BLaER1 treated with 17β-estradiol and CSF1 and Interleukin-3, amounts not matched to agents 10 nM and 100 nM (cell line): Measurements from ENCODE around the gene NT5DC4.

Experiments used
- H3K27ac ChIP-seq, 11 experiments: shearing (Covaris generic); formaldehyde crosslinking; 2 replicates each; pipeline ENCODE4 v1.8.1; 2022
- H3K27me3 ChIP-seq, 11 experiments: shearing (Covaris generic); formaldehyde crosslinking; 2 replicates each; pipeline ENCODE4 v1.8.1; 2022
- H3K36me3 ChIP-seq, 11 experiments: shearing (Covaris generic); formaldehyde crosslinking; 2 replicates each; pipeline ENCODE4 v1.8.1; 2022
- H3K4me1 ChIP-seq, 10 experiments: shearing (Covaris generic); formaldehyde crosslinking; 2 replicates each; pipeline ENCODE4 v1.8.1; 2022
- H3K4me2 ChIP-seq, 11 experiments: shearing (Covaris generic); formaldehyde crosslinking; 2 replicates each; pipeline ENCODE4 v1.8.1; 2022
- H3K4me3 ChIP-seq, 10 experiments: shearing (Covaris generic); formaldehyde crosslinking; 2 replicates each; pipeline ENCODE4 v1.8.1; 2022
- H3K9ac ChIP-seq, 11 experiments: shearing (Covaris generic); formaldehyde crosslinking; 2 replicates each; pipeline ENCODE4 v1.8.1; 2022
- H3K9me3 ChIP-seq, 11 experiments: shearing (Covaris generic); formaldehyde crosslinking; replicated peaks in 1 of 11; 2 replicates each; pipeline ENCODE4 v1.8.1; 2022
- H4K20me1 ChIP-seq, 11 experiments: shearing (Covaris generic); formaldehyde crosslinking; 2 replicates each; pipeline ENCODE4 v1.8.1; 2022
- Cebpa-rat ChIP-seq, 11 experiments: shearing (Covaris generic); IDR thresholded peaks; 2 replicates each; pipeline ENCODE4 v1.8.1; 2022

The NT5DC4 gene

GRCh38 chr2:112692495-112692911 lies 28.3 kb upstream of the NT5DC4 start:
- no peak for TF ChIP-seq Cebpa-rat (IDR thresholded peaks at IDR 0.05)
- peak overlapping the region; percentile 19 to 92 (median 80); a peak in 21 of 22 replicates for H3K4me2 ChIP-seq
- H3K36me3 ChIP-seq, result no peaks in the 10 kb centered on the region
- no peaks in the 10 kb centered on the region for H3K27me3 ChIP-seq
- H3K27ac ChIP-seq, result peak overlapping the region; percentile 37 to 91 (median 71); a peak in 21 of 22 replicates
- peak overlapping the region in 7 of 11 experiments; percentile 24 to 74 (median 54); a peak in 9 of 22 replicates for H3K9ac ChIP-seq
- no peaks in the 10 kb centered on the region for H4K20me1 ChIP-seq
- peak overlapping the region in 1 of 10 experiments; percentile 26; a peak in 1 of 20 replicates for H3K4me3 ChIP-seq
- peaks cover 0 to 14% (median 0%) of the 10 kb centered on the region in 11 experiments; a peak in 4 of 22 replicates for H3K9me3 ChIP-seq
- peaks cover 12 to 94% (median 55%) of the 10 kb centered on the region in 10 experiments; a peak in 18 of 20 replicates for H3K4me1 ChIP-seq

- Histone ChIP-seq H3K27me3 (no peaks in the 10 kb centered on the region), H3K9ac (peak overlapping the region in 7 of 11 experiments; percentile 24 to 74 (median 33); a peak in 7 of 22 replicates), H3K36me3 (no peaks in the 10 kb centered on the region), H3K9me3 (peaks cover 0 to 14% (median 0%) of the 10 kb centered on the region in 11 experiments; a peak in 4 of 22 replicates), H3K4me3 (peak overlapping the region in 1 of 10 experiments; percentile 26; a peak in 1 of 20 replicates), H3K4me2 (peak overlapping the region; percentile 19 to 92 (median 80); a peak in 21 of 22 replicates), H3K27ac (peak overlapping the region; percentile 37 to 91 (median 71); a peak in 21 of 22 replicates), H3K4me1 (peaks cover 12 to 94% (median 51%) of the 10 kb centered on the region in 10 experiments; a peak in 18 of 20 replicates), H4K20me1 (no peaks in the 10 kb centered on the region)
- no peak for TF ChIP-seq Cebpa-rat (IDR thresholded peaks at IDR 0.05)
These were observed 27.9 kb upstream of the NT5DC4 start for GRCh38 chr2:112692918-112693317.

- Histone ChIP-seq H3K36me3 (no peaks in the 10 kb centered on the region), H3K27ac (peak overlapping the region in 8 of 11 experiments; percentile 65 to 91 (median 75); a peak in 11 of 22 replicates), H3K9me3 (peaks cover 0 to 14% (median 0%) of the 10 kb centered on the region in 11 experiments; a peak in 4 of 22 replicates), H3K9ac (0 out of 22 replicates have a peak overlapping the region, but pooled peaks of 1 of the 11 experiments have one; percentile 74), H3K4me3 (no peak overlapping the region), H3K4me2 (peak overlapping the region in 7 of 11 experiments; percentile 71 to 92 (median 87); a peak in 12 of 22 replicates), H4K20me1 (no peaks in the 10 kb centered on the region), H3K27me3 (no peaks in the 10 kb centered on the region), H3K4me1 (peaks cover 12 to 94% (median 47%) of the 10 kb centered on the region in 10 experiments; a peak in 18 of 20 replicates)
- TF ChIP-seq Cebpa-rat (IDR thresholded peaks at IDR 0.05), result no peak
These were observed 27.2 kb upstream of the NT5DC4 start for GRCh38 chr2:112693596-112693995.

GRCh38 chr2:112694182-112694581 lies 26.6 kb upstream of the NT5DC4 start:
- H3K9ac ChIP-seq, result no peak overlapping the region
- H3K36me3 ChIP-seq, result no peaks in the 10 kb centered on the region
- no peaks in the 10 kb centered on the region for H3K27me3 ChIP-seq
- peak overlapping the region in 2 of 11 experiments; percentile 7 to 80; a peak in 2 of 22 replicates for H3K4me2 ChIP-seq
- peak overlapping the region in 4 of 11 experiments; percentile 13 to 91 (median 26); a peak in 4 of 22 replicates for H3K27ac ChIP-seq
- TF ChIP-seq Cebpa-rat (IDR thresholded peaks at IDR 0.05), result no peak
- H4K20me1 ChIP-seq, result no peaks in the 10 kb centered on the region
- peaks cover 0 to 14% (median 0%) of the 10 kb centered on the region in 11 experiments; a peak in 4 of 22 replicates for H3K9me3 ChIP-seq
- peaks cover 17 to 94% (median 50%) of the 10 kb centered on the region in 10 experiments; a peak in 18 of 20 replicates for H3K4me1 ChIP-seq
- H3K4me3 ChIP-seq, result no peak overlapping the region

- Histone ChIP-seq H3K27ac (peak overlapping the region in 8 of 11 experiments; percentile 53 to 94 (median 88); a peak in 16 of 22 replicates), H3K4me2 (peak overlapping the region in 7 of 11 experiments; percentile 56 to 89 (median 85); a peak in 14 of 22 replicates), H3K27me3 (no peaks in the 10 kb centered on the region), H3K4me3 (no peak overlapping the region), H3K9ac (peak overlapping the region in 5 of 11 experiments; percentile 74 to 76 (median 75); a peak in 10 of 22 replicates), H3K4me1 (peaks cover 0 to 91% (median 39%) of the 10 kb centered on the region in 10 experiments; a peak in 18 of 20 replicates), H4K20me1 (no peaks in the 10 kb centered on the region), H3K9me3 (peaks cover 0 to 14% (median 0%) of the 10 kb centered on the region in 11 experiments; a peak in 4 of 22 replicates), H3K36me3 (no peaks in the 10 kb centered on the region)
- no peak for TF ChIP-seq Cebpa-rat (IDR thresholded peaks at IDR 0.05)
These were observed 21.8 kb upstream of the NT5DC4 start for GRCh38 chr2:112698834-112699515.

- Histone ChIP-seq H3K4me2 (peak overlapping the region in 9 of 11 experiments; percentile 19 to 89 (median 77); a peak in 17 of 22 replicates), H3K4me1 (peaks cover under 1 to 97% (median 40%) of the 10 kb centered on the region in 10 experiments; a peak in 18 of 20 replicates), H3K4me3 (0 out of 20 replicates have a peak overlapping the region, but pooled peaks of 1 of the 10 experiments have one; percentile 14)
These were observed 20.7 kb upstream of the NT5DC4 start for GRCh38 chr2:112699984-112700667.

GRCh38 chr2:112701052-112701451 lies 19.8 kb upstream of the NT5DC4 start:
- peaks cover 10 to 98% (median 50%) of the 10 kb centered on the region in 10 experiments for H3K4me1 ChIP-seq
- peak overlapping the region in 9 of 11 experiments; percentile 44 to 94 (median 86); a peak in 19 of 22 replicates for H3K27ac ChIP-seq
- H3K36me3 ChIP-seq, result no peaks in the 10 kb centered on the region
- no peak overlapping the region for H3K4me3 ChIP-seq
- H3K4me2 ChIP-seq, result peak overlapping the region in 10 of 11 experiments; percentile 8 to 89 (median 70); a peak in 18 of 22 replicates
- H3K9ac ChIP-seq, result peak overlapping the region in 6 of 11 experiments; percentile 54 to 76 (median 74); a peak in 12 of 22 replicates
- H3K9me3 ChIP-seq, result peaks cover 0 to 8% (median 0%) of the 10 kb centered on the region in 11 experiments; a peak in 3 of 22 replicates
- TF ChIP-seq Cebpa-rat (IDR thresholded peaks at IDR 0.05), result no peak
- no peaks in the 10 kb centered on the region for H4K20me1 ChIP-seq
- H3K27me3 ChIP-seq, result no peaks in the 10 kb centered on the region

More at GRCh38 chr2:112699984-112700667, 20.7 kb upstream of the NT5DC4 start:
- Histone ChIP-seq H3K9ac (peak overlapping the region in 7 of 11 experiments; percentile 27 to 76 (median 74); a peak in 13 of 22 replicates), H3K27ac (peak overlapping the region in 9 of 11 experiments; percentile 44 to 94 (median 86); a peak in 18 of 22 replicates), H3K27me3 (no peaks in the 10 kb centered on the region), H3K36me3 (no peaks in the 10 kb centered on the region), H4K20me1 (no peaks in the 10 kb centered on the region), H3K9me3 (peaks cover 0 to 14% (median 0%) of the 10 kb centered on the region in 11 experiments; a peak in 4 of 22 replicates)
- peak in 2 of 11 experiments; percentile 45 to 70; a peak in 4 of 22 replicates for TF ChIP-seq Cebpa-rat (IDR thresholded peaks at IDR 0.05)

- no peak overlapping the region for H3K9ac ChIP-seq
- peak overlapping the region in 1 of 11 experiments; percentile 87; a peak in 2 of 22 replicates for H3K4me2 ChIP-seq
- H3K4me1 ChIP-seq, result peaks cover 36 to 96% (median 70%) of the 10 kb centered on the region in 10 experiments
- H3K9me3 ChIP-seq, result no peaks in the 10 kb centered on the region
- H3K4me3 ChIP-seq, result no peak overlapping the region
- H3K27ac ChIP-seq, result no peak overlapping the region; a peak in 1 of 22 replicates
- no peaks in the 10 kb centered on the region for H3K36me3 ChIP-seq
- no peak for TF ChIP-seq Cebpa-rat (IDR thresholded peaks at IDR 0.05)
- H3K27me3 ChIP-seq, result no peaks in the 10 kb centered on the region
- no peaks in the 10 kb centered on the region for H4K20me1 ChIP-seq
These were observed 17.1 kb upstream of the NT5DC4 start for GRCh38 chr2:112703684-112704083.
